H1 (cell line): ENCODE data around the gene SLC2A1. TPM values are rescaled to one million over a fixed set of nuclear protein-coding genes. Genes with fewer than 3 reads are reported as not detected.

Experiments used
- CTCF ChIA-PET: fragments of 300-600 bp; sonication (Branson Sonifier 250); formaldehyde crosslinking; loops from one replicate; lab custom pipeline; 2021; ENCODE audit not compliant: partially characterized antibody; lab: Charles Lee
- POLR2A ChIA-PET: fragments of 300-600 bp; sonication (Branson Sonifier 250); formaldehyde crosslinking; loops from one replicate; lab custom pipeline; 2021; ENCODE audit warnings: inconsistent platforms; ENCODE audit not compliant: partially characterized antibody; lab: Charles Lee
- DNase-seq, 2 experiments: peaks; one replicate each; pipeline versions ENCODE4 v3.0.0 to v3.0.0-alpha.2; 2010 to 2022; ENCODE audit warnings: low spot score in 2 of 2, low read depth in 1 of 2, mixed read lengths in 1 of 2
- FAIRE-seq: peaks from 2 replicates; lab custom pipeline; 2011; peaks lifted over from hg19 to GRCh38; lab: Jason Lieb, UNC
- H2AFZ ChIP-seq: 2 replicates; pipeline ENCODE4 v1.8.1; 2012; ENCODE audit warnings: low read length, inconsistent platforms
- H2AK5ac ChIP-seq: 2 replicates; pipeline ENCODE4 v1.6.1; 2013; ENCODE audit warnings: low read depth, low read length
- H2BK120ac ChIP-seq: replicated peaks from 2 replicates; pipeline ENCODE3; 2013; ENCODE audit warnings: low read depth, low read length, inconsistent platforms
- H2BK12ac ChIP-seq: 2 replicates; pipeline ENCODE4 v1.6.1; 2013; ENCODE audit warnings: low read depth, low read length
- H2BK15ac ChIP-seq: 2 replicates; pipeline ENCODE4 v1.6.1; 2013; ENCODE audit warnings: low read length
- H2BK20ac ChIP-seq: 2 replicates; pipeline ENCODE4 v1.6.1; 2013; ENCODE audit warnings: low read length
- H2BK5ac ChIP-seq: 2 replicates; pipeline ENCODE4 v1.6.1; 2013; ENCODE audit warnings: low read depth, low read length
- H3K14ac ChIP-seq: 2 replicates; pipeline ENCODE4 v1.6.1; 2013; ENCODE audit warnings: inconsistent platforms; ENCODE audit not compliant: insufficient read length
- H3K18ac ChIP-seq: 2 replicates; pipeline ENCODE4 v1.6.1; 2013; ENCODE audit warnings: low read length; ENCODE audit errors: extremely low read depth
- H3K23ac ChIP-seq: 2 replicates; pipeline ENCODE4 v1.6.1; 2013; ENCODE audit warnings: inconsistent platforms; ENCODE audit not compliant: insufficient read length
- H3K23me2 ChIP-seq: 2 replicates; pipeline ENCODE4 v1.6.1; 2013; ENCODE audit warnings: low read depth, low read length
- H3K27ac ChIP-seq: 2 replicates; pipeline ENCODE4 v1.6.1; 2011; ENCODE audit warnings: low read depth, low read length, inconsistent platforms
- H3K27me3 ChIP-seq, 4 experiments: replicated peaks in 1 of 4; 1 replicate in 1 of 4; 2 replicates in 3 of 4; pipeline versions ENCODE4 v1.6.1 to v1.8.1; 2011 to 2013; ENCODE audit warnings: low read length in 3 of 4, mild to moderate bottlenecking in 3 of 4, inconsistent platforms in 2 of 4, mixed read lengths in 2 of 4, moderate library complexity in 1 of 4; ENCODE audit not compliant: control insufficient read depth in 3 of 4, insufficient read depth in 3 of 4; ENCODE audit errors: extremely low read depth in 1 of 4
- H3K36me3 ChIP-seq, 4 experiments: 2 replicates each; pipeline versions ENCODE4 v1.6.1 to v1.8.1; 2011 to 2013; ENCODE audit warnings: mild to moderate bottlenecking in 4 of 4, low read length in 3 of 4, moderate library complexity in 2 of 4, control low read depth in 1 of 4, inconsistent platforms in 1 of 4; ENCODE audit not compliant: insufficient read depth in 4 of 4, control insufficient read depth in 2 of 4
- H3K4ac ChIP-seq: replicated peaks from 2 replicates; pipeline ENCODE3; 2013; ENCODE audit warnings: low read length, low read depth, mixed read lengths, inconsistent platforms; ENCODE audit not compliant: insufficient read length
- H3K4me1 ChIP-seq, 4 experiments: replicated peaks in 1 of 4; 1 replicate in 1 of 4; 2 replicates in 3 of 4; pipeline versions ENCODE4 v1.6.1 to v1.8.1; 2011 to 2013; ENCODE audit warnings: low read length in 3 of 4, inconsistent platforms in 2 of 4, mixed read lengths in 1 of 4; ENCODE audit not compliant: insufficient read depth in 4 of 4, control insufficient read depth in 3 of 4
- H3K4me2 ChIP-seq, 2 experiments: 2 replicates each; pipeline versions ENCODE4 v1.6.1 to v1.8.1; 2011 to 2013; ENCODE audit warnings: low read depth in 2 of 2, low read length in 2 of 2, control low read depth in 1 of 2, inconsistent platforms in 1 of 2, mild to moderate bottlenecking in 1 of 2; ENCODE audit not compliant: insufficient read depth in 1 of 2
- H3K4me3 ChIP-seq, 4 experiments: fragments of 200-600, 300-600 bp in 1 of 4; sonication (generic), shearing (Covaris generic), sonication (Bioruptor Twin) in 1 of 4; 2 replicates each; pipeline versions ENCODE4 v1.5.1 to v1.8.1; 2011 to 2016; ENCODE audit warnings: low read length in 4 of 4, low read depth in 3 of 4, control low read depth in 2 of 4, inconsistent platforms in 2 of 4, mild to moderate bottlenecking in 2 of 4, mixed read lengths in 1 of 4, moderate library complexity in 1 of 4; ENCODE audit not compliant: insufficient read depth in 2 of 4; ENCODE audit errors: extremely low read depth in 1 of 4
- H3K56ac ChIP-seq: replicated peaks from 2 replicates; pipeline ENCODE3; 2013; ENCODE audit warnings: low read depth, mild to moderate bottlenecking, mixed read lengths, low read length, inconsistent platforms; ENCODE audit not compliant: insufficient read length
- H3K79me1 ChIP-seq: 2 replicates; pipeline ENCODE4 v1.6.1; 2013; ENCODE audit warnings: low read depth, low read length, control low read depth
- H3K79me2 ChIP-seq, 2 experiments: 2 replicates each; pipeline versions ENCODE4 v1.6.1 to v1.8.1; 2012 to 2013; ENCODE audit warnings: low read length in 2 of 2, mild to moderate bottlenecking in 2 of 2, inconsistent platforms in 1 of 2; ENCODE audit not compliant: insufficient read depth in 2 of 2, control insufficient read depth in 1 of 2
- H3K9ac ChIP-seq, 4 experiments: replicated peaks in 1 of 4; 1 replicate in 1 of 4; 2 replicates in 3 of 4; pipeline versions ENCODE4 v1.6.1 to v1.8.1; 2011 to 2013; ENCODE audit warnings: low read depth in 3 of 4, low read length in 3 of 4, control low read depth in 2 of 4, mild to moderate bottlenecking in 2 of 4, moderate library complexity in 2 of 4, inconsistent platforms in 1 of 4; ENCODE audit errors: extremely low read depth in 1 of 4
- H3K9me3 ChIP-seq, 2 experiments: 2 replicates each; pipeline versions ENCODE4 v1.6.1 to v1.8.1; 2012 to 2013; ENCODE audit warnings: mild to moderate bottlenecking in 2 of 2, moderate library complexity in 2 of 2, control low read depth in 1 of 2, inconsistent platforms in 1 of 2, low read depth in 1 of 2, low read length in 1 of 2, mixed read lengths in 1 of 2; ENCODE audit not compliant: insufficient read depth in 2 of 2
- H4K20me1 ChIP-seq, 2 experiments: replicated peaks in 1 of 2; 2 replicates each; pipeline versions ENCODE3 to v1.8.1; 2011 to 2013; ENCODE audit warnings: inconsistent platforms in 2 of 2, low read length in 2 of 2, mild to moderate bottlenecking in 1 of 2; ENCODE audit not compliant: insufficient read depth in 2 of 2, control insufficient read depth in 1 of 2
- H4K5ac ChIP-seq: 2 replicates; pipeline ENCODE4 v1.6.1; 2013; ENCODE audit warnings: low read length, low read depth, mixed read lengths, inconsistent platforms; ENCODE audit not compliant: insufficient read length
- H4K8ac ChIP-seq: 2 replicates; pipeline ENCODE4 v1.8.0; 2013; ENCODE audit warnings: mild to moderate bottlenecking, moderate library complexity, low read length, inconsistent platforms; ENCODE audit not compliant: insufficient read depth; ENCODE audit errors: extremely low read depth
- H4K91ac ChIP-seq: replicated peaks from 2 replicates; pipeline ENCODE3; 2013; ENCODE audit warnings: low read length, mixed read lengths, inconsistent platforms; ENCODE audit not compliant: insufficient read length
- CEBPB ChIP-seq: IDR thresholded peaks from 2 replicates; pipeline ENCODE4 v1.6.1; 2012; ENCODE audit warnings: low read depth, low read length
- GTF2F1 ChIP-seq: IDR thresholded peaks from 2 replicates; pipeline ENCODE4 v1.6.1; 2012; ENCODE audit warnings: low read depth, low read length, improper control_type of control experiment, borderline replicate concordance
- POLR2A ChIP-seq, 2 experiments: IDR thresholded peaks; 1 replicate in 1 of 2; 2 replicates in 1 of 2; pipeline ENCODE4 v1.6.1; 2011; ENCODE audit warnings: low read depth in 2 of 2, low read length in 2 of 2, mild to moderate bottlenecking in 2 of 2; ENCODE audit errors: control extremely low read depth in 1 of 2
- WGBS, 2 experiments: shearing (Covaris generic) in 1 of 2; methylation state at CpG; one replicate each; pipeline versions ENCODE4 v1.1.6 to v1.1.7; 2013 to 2015; ENCODE audit warnings: low lambda C conversion rate in 2 of 2, mixed read lengths in 2 of 2, inconsistent platforms in 1 of 2, low coverage in 1 of 2, missing lambda C conversion rate in 1 of 2; ENCODE audit not compliant: insufficient replicate concordance in 2 of 2, insufficient coverage in 1 of 2, insufficient read length in 1 of 2; ENCODE audit errors: extremely low coverage in 1 of 2, missing lambda C conversion rate in 1 of 2; 5-methylcytosine and 5-hydroxymethylcytosine counted together
- polyA plus RNA-seq, 7 experiments: library from polyadenylated mRNA; depleted of rRNA in 3 of 7; stranded (reverse) in 5 of 7; unstranded in 2 of 7; fragments of >200 nt in 5 of 7; fragments of 200-250 nt in 2 of 7; gene quantifications; 1 replicate in 5 of 7; 2 replicates in 1 of 7; 4 replicates in 1 of 7; pipeline versions ENCODE4 v1.2.1 to v1.2.3, GENCODE V29; 2011 to 2013; ENCODE audit warnings: missing spikeins in 2 of 7, mixed read lengths in 2 of 7
- total RNA-seq: library from RNA; stranded (reverse); fragmentation: NEBNext Ultra II Directional; extraction: Animal tissue kit (Norgen Biotek cat#: 25700); gene quantifications from 2 replicates; pipeline ENCODE4 v1.2.1, GENCODE V29; 2021

SLC2A1 gene
- total and polyA plus RNA-seq, 2 of the 8 experiments (the other 6 are each of a cell fraction or from before 2014, with no cell fraction given): 230 to 308 TPM

GRCh38 chr1:42956739-42957138, 1.9 kb downstream of the SLC2A1 start:
- H4K91ac ChIP-seq: no peak overlapping the region
- peak overlapping the region; percentile 69 to 92 (median 91) for H3K4me3 ChIP-seq
- H2AK5ac ChIP-seq: no peak overlapping the region
- no peaks in the 10 kb centered on the region for H3K9me3 ChIP-seq
- peak overlapping the region; percentile 36 to 90 (median 84); a peak in 6 of 7 replicates for H3K9ac ChIP-seq
- no peak overlapping the region for H3K14ac ChIP-seq
- H2BK120ac ChIP-seq: no peak overlapping the region
- TF ChIP-seq POLR2A (IDR thresholded peaks at IDR 0.05; ENCODE audit: control extremely low read depth in 1 of 2, low read depth in 2 of 2, low read length in 2 of 2) (0 out of 3 replicates have a peak, but pooled peaks of 1 of the 2 experiments have one; percentile 13), GTF2F1 (no peak), CEBPB (no peak)
- ChIA-PET CTCF (interaction anchor here (0.6 to 2.0 kb wide), 9 partner anchors 9 to 126 kb away, joined by 3 to 7 read pairs (median 4); no protein-coding TSS in a partner anchor), POLR2A (interaction anchor here (0.5 to 14.7 kb wide), 21 partner anchors 10 to 117 kb away, joined by 3 to 140 read pairs (median 4); no protein-coding TSS in a partner anchor)
- no peak overlapping the region for H3K18ac ChIP-seq
- no peak for FAIRE-seq
- H3K4ac ChIP-seq: no peak overlapping the region
- peaks cover 18% of the 10 kb centered on the region for H3K79me1 ChIP-seq
- H3K23me2 ChIP-seq: peaks cover 4% of the 10 kb centered on the region; the same call in 1 of the 2 replicates
- peak overlapping the region; percentile 71 to 81 for H3K4me2 ChIP-seq
- peaks cover 45 to 47% of the 10 kb centered on the region in 2 experiments for H4K20me1 ChIP-seq
- H2BK12ac ChIP-seq: no peak overlapping the region
- WGBS, 2 experiments: 12% methylated on average over 3 of the region's 3 CpGs; no CpG with 5 or more reads in 1 of the 2 experiments
- no peak for DNase-seq
- no peak overlapping the region for H3K56ac ChIP-seq
- H3K36me3 ChIP-seq: peaks cover 13 to 47% (median 14%) of the 10 kb centered on the region in 4 experiments; a peak in 7 of 8 replicates
- no peak overlapping the region for H3K27ac ChIP-seq
- no peak overlapping the region for H3K23ac ChIP-seq
- H3K4me1 ChIP-seq: peaks cover 0 to 51% (median 34%) of the 10 kb centered on the region in 4 experiments; a peak in 6 of 7 replicates
- no peak overlapping the region for H2AFZ ChIP-seq
- H3K79me2 ChIP-seq: peaks cover 70 to 94% of the 10 kb centered on the region in 2 experiments
- no peak overlapping the region for H4K5ac ChIP-seq
- H3K27me3 ChIP-seq: no peaks in the 10 kb centered on the region
- no peak overlapping the region for H2BK5ac ChIP-seq
- no peak overlapping the region for H2BK15ac ChIP-seq
- no peak overlapping the region for H2BK20ac ChIP-seq
- no peak overlapping the region for H4K8ac ChIP-seq
